DMS153 treated with DMSO at 0.1 percent for 48 hours (cell line): ENCODE results near the gene ASCC2.

ENCODE experiments used
- DNase-seq: peaks from one replicate; lab custom pipeline; 2025; ENCODE audit not compliant: unreplicated experiment; lab: John Stamatoyannopoulos, UW

The ASCC2 gene

GRCh38 chr22:29819501-29819900, 18.6 kb downstream of the ASCC2 start:
- no peak for DNase-seq

DNA sequence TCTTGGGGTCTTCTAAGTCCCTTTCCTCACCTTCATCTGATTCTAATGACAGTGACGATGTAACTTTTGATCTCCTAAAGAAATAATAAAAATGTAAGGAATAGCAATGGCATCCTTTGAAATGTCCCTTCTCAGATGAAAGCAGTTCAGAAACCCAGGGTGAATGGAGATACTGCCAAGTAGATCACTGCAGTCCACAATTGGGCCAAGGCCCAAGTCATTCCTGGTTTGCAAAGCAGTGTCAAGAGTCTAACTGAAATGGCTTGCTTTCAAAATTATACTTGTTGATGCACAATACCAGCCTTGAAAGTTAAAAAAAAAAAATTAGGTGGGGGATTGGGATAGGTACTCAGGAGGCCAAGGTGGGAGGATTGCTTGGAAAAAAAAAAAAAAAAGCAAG, 20.4 kb downstream of the ASCC2 start:
- no peak for DNase-seq

- DNase-seq = no peak
Observed at GRCh38 chr22:29816980-29817379, 21.1 kb downstream of the ASCC2 start.

DNA sequence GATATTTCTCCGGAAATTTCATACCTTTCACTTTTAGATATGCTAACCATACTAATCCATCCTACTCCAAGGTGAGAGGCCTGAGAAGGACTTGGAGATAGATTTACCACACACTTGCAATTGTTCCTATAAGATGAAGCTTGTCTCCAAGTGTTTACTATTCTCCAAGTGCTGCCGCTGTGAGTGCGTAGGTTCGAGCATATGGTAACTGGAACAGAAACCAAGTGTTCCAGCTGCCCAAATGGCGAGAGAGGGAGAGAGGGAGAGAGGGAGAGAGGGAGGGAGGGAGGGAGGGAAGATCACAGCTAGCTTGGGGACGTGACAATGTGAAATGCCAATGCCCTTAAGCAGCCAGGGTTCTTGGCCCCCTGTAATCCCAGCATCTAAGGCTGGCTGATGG, 21.5 kb downstream of the ASCC2 start:
- DNase-seq = no peak

GRCh38 chr22:29816128-29816527, 21.9 kb downstream of the ASCC2 start:
- DNase-seq = no peak

- no peak for DNase-seq
Observed at GRCh38 chr22:29815580-29815979, 22.5 kb downstream of the ASCC2 start.

- no peak for DNase-seq
Observed at GRCh38 chr22:29814003-29814402, 24.1 kb downstream of the ASCC2 start.

GRCh38 chr22:29813563-29813962, 24.5 kb downstream of the ASCC2 start:
- no peak for DNase-seq

GRCh38 chr22:29813126-29813525, 24.9 kb downstream of the ASCC2 start:
- no peak for DNase-seq

- DNase-seq = no peak
Observed at GRCh38 chr22:29811377-29811776, 26.7 kb downstream of the ASCC2 start.

DNA sequence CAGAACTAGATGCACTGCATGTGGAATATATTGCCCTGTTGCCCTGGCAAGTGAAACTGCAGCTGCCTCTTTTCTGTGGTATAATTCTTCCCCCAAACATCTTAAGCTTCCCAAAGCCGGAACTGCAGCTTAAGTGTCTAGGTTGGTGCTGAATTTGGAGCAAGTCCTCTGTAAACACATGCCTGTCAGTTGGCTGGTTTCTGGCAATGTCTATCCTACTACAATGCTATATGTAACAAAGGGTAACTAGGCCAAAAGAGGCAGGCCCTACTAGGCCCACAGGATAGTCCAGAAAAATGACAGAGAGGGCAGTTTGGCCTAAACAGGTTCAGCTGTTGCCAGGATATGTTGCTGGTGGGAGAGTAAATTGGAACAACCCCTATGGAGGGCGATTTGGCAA, 27.9 kb downstream of the ASCC2 start:
- DNase-seq = no peak

DNA sequence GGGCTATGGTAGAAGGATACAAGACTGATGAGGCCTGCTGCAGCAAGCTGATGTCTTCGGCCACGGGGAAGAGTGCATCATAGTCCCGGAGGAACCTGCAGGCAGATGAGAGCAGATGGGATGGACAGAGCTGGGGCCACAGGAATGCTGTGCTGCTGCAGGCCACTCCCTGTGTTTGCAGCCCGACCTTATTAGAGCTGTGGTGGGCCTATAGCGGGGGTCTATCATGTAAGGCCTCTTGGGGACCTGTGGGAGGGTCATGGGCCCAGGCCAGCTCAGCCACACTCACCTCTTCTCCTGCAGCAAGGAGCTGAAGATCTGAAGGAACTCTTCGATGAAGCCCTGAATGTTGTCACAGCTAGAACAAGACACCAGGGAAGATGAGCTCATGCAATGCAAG, 31.9 kb downstream of the ASCC2 start:
- DNase-seq = no peak

DNA sequence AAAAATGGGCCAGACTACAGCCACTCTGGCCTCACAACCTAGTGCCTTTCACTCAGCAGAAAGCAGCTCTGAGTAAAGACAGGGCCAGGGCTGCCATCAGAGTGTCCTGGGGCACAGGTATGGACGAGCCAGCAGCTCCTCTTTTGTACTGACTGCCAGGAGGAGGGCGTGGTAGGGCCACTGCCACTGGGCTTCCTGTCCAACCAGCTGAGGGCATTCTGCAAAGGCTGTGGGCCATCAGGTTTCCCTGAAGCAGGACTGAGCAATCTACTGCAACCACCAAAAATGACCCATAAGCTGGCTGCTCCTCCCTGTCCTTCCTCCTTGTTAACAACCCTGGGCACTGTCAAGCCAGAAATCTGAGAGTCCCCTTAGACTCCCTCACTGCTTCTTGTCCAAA, 33.1 kb downstream of the ASCC2 start:
- DNase-seq = no peak

DNA sequence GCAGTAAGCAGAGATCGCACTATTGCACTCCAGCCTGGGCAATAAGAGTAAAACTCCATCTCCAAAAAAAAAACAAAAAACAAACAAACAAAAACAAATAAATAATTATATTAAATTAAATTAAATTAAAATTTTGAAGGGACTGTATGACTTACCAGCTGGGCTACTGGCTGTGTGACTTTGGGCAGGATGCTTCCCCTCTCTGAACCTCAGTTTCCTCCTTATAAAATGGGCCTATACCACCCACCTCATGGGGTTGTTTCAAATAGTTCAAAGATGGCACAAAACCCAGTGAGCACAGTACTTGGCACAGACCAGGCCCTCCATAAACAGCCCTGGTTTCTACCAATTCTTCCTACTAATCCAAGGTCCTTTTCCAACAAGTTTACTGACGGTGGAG, 34.9 kb downstream of the ASCC2 start:
- no peak for DNase-seq

GRCh38 chr22:29801796-29802195, 36.3 kb downstream of the ASCC2 start:
- DNase-seq = no peak

- DNase-seq = no peak
Observed at GRCh38 chr22:29801153-29801552, 36.9 kb downstream of the ASCC2 start.

GRCh38 chr22:29799217-29799680, 38.8 kb downstream of the ASCC2 start:
- peak; percentile 31 for DNase-seq

GRCh38 chr22:29798801-29799200, 39.3 kb downstream of the ASCC2 start:
- no peak for DNase-seq

DNA sequence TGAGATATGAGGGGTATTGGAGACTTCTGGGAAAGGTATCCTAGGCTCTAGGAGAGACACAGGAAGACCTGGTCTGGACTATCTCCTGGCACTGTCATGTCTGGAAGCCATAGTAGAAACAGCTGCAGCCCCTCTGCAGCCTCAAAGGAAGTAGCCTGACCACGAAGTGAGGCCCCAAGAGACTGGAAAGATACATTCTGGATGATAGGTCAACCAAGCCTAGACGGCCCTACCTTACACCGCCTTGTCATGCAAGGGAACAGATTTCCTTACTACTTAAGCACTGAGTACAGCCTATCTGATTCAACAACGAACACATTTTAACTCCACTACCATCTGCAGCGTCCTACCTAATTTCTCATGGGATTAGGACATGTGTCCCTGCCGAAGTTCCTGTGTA, 39.8 kb downstream of the ASCC2 start:
- no peak for DNase-seq

- DNase-seq = no peak
Observed at GRCh38 chr22:29797351-29797750, 40.7 kb downstream of the ASCC2 start.

DNA sequence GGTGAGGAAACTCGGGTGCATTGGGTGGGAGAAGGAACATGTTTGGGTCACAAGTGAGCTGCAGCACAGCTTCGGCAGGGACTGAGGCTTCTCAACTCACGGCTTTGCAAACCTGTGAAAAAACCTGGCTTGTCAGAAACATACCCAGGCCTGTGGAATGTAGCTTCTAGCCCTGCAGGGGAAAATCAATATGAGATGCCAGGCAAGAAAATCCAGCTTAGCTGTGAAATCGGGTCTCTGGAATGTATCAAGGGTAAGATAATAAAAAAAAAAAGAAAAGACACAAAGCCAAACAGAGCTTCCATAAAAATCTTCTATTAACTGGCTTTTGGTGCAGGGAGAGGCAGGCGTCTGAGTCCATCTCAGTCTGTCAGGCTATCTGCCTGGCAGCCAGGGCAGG, 42.4 kb downstream of the ASCC2 start:
- no peak for DNase-seq

- no peak for DNase-seq
Observed at GRCh38 chr22:29793396-29793795, 44.7 kb downstream of the ASCC2 start.

DNA sequence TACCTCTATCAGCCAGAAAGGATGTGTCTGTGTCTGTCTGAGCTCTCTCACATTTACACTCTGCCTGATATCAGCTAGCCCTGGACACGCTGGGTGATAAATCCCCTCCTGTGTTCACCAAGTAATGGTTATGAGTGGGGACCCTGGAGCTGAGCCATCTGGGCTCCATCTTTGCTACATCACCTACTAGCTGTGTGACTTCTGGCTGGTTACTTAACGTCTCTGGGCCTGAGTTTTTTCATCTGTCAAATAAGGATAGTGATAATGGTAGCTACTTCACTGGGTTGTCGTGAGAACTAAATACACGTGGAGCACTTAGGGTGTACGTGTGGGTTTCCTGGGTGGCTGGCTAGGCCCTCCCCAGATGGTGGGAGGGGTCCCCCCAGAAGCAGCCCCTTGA, 48.0 kb downstream of the ASCC2 start:
- no peak for DNase-seq
